ENCODE results near the gene TSHR. TPM values are rescaled to one million over a fixed set of nuclear protein-coding genes. Genes with fewer than 3 reads are reported as not detected.

TSHR gene
- total RNA-seq, 1 donor from 2014 or later, result not detected

- no peak for DNase-seq (ENCODE audit: missing footprints)
- intact Hi-C loops (cut with DNase I), result no loop called here
- ATAC-seq, result no peak
Measured at GRCh38 chr14:81153187-81153586, 197.8 kb downstream of the TSHR start.

- ATAC-seq (no peak), DNase-seq (ENCODE audit: missing footprints) (no peak)
- intact Hi-C loops (cut with DNase I), result no loop called here
Measured at GRCh38 chr14:81157431-81157830, 202.0 kb downstream of the TSHR start.

DNA sequence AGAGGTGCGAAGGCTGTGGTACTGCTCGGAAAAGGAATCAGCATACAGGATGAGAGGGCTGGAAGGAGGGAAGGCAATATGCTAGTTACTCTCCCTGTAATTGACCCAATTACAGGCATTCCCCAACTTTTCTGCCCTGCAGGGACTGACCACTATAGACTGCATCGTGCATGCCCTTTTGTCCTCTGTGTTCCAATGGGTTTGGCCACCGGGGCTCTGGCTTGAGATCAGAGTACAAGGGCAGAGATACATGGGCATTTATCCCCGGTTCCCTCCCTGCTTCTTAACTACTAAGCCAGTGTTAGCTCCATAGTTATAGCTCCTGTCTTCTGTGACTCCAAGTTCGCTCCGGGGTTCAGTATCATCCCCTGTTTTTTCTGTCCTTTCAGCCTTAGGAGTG, 205.7 kb downstream of the TSHR start:
- intact Hi-C loops (cut with DNase I), result no loop called here
- no peak for DNase-seq (ENCODE audit: missing footprints)
- no peak for ATAC-seq

GRCh38 chr14:81161749-81162148, 206.3 kb downstream of the TSHR start:
- no peak for ATAC-seq
- intact Hi-C loops (cut with DNase I), result no loop called here
- no peak for DNase-seq (ENCODE audit: missing footprints)

DNA sequence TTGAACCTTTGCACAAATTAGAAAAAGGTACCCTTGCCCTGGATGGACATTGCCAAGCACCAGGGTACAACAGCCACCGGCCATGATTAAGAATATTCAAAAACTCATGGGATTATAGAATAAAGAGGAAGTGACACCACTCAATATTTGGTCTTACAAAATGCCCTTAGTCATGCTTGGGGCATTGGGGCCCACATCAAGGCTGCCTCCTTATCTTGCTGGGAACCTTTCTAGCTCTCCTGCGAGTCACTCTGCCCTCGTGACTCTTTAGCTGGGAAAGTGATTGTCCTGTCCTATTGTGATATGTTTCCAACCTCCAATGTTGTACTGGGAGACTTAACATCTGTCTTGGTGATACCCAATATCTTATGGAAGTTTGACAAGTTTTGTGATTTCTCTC, 207.5 kb downstream of the TSHR start:
- DNase-seq (ENCODE audit: missing footprints), result no peak
- intact Hi-C loops (cut with DNase I), result no loop called here
- ATAC-seq, result no peak

GRCh38 chr14:81164167-81164774, 208.8 kb downstream of the TSHR start:
- intact Hi-C loops (cut with DNase I), result no loop called here

GRCh38 chr14:81165188-81165587, 209.8 kb downstream of the TSHR start:
- intact Hi-C loops (cut with DNase I), result no loop called here
- DNase-seq (ENCODE audit: missing footprints) (no peak), ATAC-seq (no peak)

More at GRCh38 chr14:81164167-81164774, 208.8 kb downstream of the TSHR start:
- DNase-seq (ENCODE audit: missing footprints) (no peak), ATAC-seq (peak; percentile 73)

- intact Hi-C loops (cut with DNase I), result no loop called here
- DNase-seq (ENCODE audit: missing footprints) (no peak), ATAC-seq (no peak)
Measured at GRCh38 chr14:81166121-81166520, 210.7 kb downstream of the TSHR start.

GRCh38 chr14:81169267-81169666, 213.8 kb downstream of the TSHR start:
- ATAC-seq, result no peak
- DNase-seq (ENCODE audit: missing footprints), result no peak
- intact Hi-C loops (cut with DNase I), result no loop called here

- peak; percentile 86 for DNase-seq (ENCODE audit: missing footprints)
- ATAC-seq, result peak; percentile 72
- intact Hi-C loops (cut with DNase I), result loop anchor here (1.0 to 5.0 kb wide), 2 partner anchors 48 to 173 kb away; no protein-coding TSS in a partner anchor
Measured at GRCh38 chr14:81169711-81170103, 214.3 kb downstream of the TSHR start.

DNA sequence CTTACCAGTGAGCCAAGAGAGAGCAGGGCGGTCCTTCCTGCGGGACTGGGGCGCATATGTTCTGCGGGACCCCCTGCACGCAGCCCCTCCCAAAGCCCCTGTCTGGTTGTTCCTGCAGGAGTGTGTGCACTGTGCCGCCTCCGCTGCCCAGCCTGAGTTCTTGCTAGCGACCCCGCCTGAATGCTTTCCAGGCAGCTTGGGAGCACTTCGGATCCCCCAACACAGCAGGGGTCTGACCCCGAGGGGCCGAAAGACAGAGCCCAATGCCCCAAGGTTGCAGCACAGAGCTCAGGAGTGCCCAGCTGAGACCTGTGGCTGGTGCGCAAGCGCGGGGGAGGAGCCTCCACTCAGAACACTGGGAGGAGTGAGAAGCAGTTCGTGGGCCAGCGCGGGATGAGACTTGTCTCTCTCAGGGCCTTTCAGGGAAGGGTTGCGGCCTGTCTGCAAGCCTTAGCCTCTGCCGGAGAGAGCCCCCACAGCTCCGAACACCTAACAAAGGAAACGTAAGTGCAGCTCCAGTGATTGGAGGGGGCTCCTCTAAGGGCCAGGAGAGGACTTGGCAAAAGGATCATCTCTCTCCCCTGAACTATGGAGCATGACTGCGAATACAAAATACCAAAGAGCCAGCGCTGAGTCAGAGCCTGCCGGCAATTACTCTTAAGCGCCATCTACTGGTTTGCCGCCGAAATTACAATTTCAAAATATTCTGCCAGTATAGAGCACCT, 214.8 kb downstream of the TSHR start:
- ATAC-seq (peak; percentile 100), DNase-seq (ENCODE audit: missing footprints) (peak; percentile 98)
- intact Hi-C loops (cut with DNase I), result loop anchor here (1.0 to 5.0 kb wide), 2 partner anchors 47 to 174 kb away; no protein-coding TSS in a partner anchor

GRCh38 chr14:81170829-81171195, 215.4 kb downstream of the TSHR start:
- ATAC-seq (no peak), DNase-seq (ENCODE audit: missing footprints) (no peak)
- intact Hi-C loops (cut with DNase I), result loop anchor here (1.0 to 5.0 kb wide), 2 partner anchors 46 to 175 kb away; no protein-coding TSS in a partner anchor

GRCh38 chr14:81172353-81172752, 216.9 kb downstream of the TSHR start:
- intact Hi-C loops (cut with DNase I), result loop anchor here (5.0 kb wide), 1 partner anchor 45 kb away; no protein-coding TSS in a partner anchor
- DNase-seq (ENCODE audit: missing footprints), result no peak

GRCh38 chr14:81172881-81173280, 217.5 kb downstream of the TSHR start:
- DNase-seq (ENCODE audit: missing footprints) (no peak), ATAC-seq (no peak)
- intact Hi-C loops (cut with DNase I), result loop anchor here (5.0 kb wide), 1 partner anchor 44 kb away; no protein-coding TSS in a partner anchor

More at GRCh38 chr14:81172353-81172752, 216.9 kb downstream of the TSHR start:
- ATAC-seq, result no peak

GRCh38 chr14:81176241-81176640, 220.8 kb downstream of the TSHR start:
- ATAC-seq (no peak), DNase-seq (ENCODE audit: missing footprints) (no peak)
- intact Hi-C loops (cut with DNase I), result no loop called here

GRCh38 chr14:81177225-81177624, 221.8 kb downstream of the TSHR start:
- DNase-seq (ENCODE audit: missing footprints) (no peak), ATAC-seq (no peak)
- intact Hi-C loops (cut with DNase I), result no loop called here

DNA sequence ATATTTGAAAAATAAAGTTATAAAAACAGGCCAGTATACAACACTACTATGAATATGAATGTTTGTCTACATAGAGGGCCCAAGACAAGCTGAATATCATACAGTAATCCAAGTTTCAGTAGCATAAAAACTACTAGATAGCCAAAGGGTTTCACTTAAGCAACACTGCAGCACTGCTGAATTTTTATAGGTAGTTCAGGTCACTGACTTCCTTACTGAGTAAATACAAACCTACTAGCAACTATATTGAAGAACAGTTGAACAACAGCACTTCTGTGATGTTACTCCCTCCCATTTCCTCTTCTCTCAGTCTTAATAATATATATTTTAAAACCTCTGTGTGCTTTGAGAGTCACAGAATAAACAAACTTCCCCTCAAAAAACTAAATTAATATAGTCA, 222.6 kb downstream of the TSHR start:
- intact Hi-C loops (cut with DNase I), result no loop called here
- ATAC-seq (no peak), DNase-seq (ENCODE audit: missing footprints) (no peak)

GRCh38 chr14:81179631-81180030, 224.2 kb downstream of the TSHR start:
- DNase-seq (ENCODE audit: missing footprints) (no peak), ATAC-seq (no peak)
- intact Hi-C loops (cut with DNase I), result no loop called here

GRCh38 chr14:81187832-81188522, 232.6 kb downstream of the TSHR start:
- intact Hi-C loops (cut with DNase I), result no loop called here

DNA sequence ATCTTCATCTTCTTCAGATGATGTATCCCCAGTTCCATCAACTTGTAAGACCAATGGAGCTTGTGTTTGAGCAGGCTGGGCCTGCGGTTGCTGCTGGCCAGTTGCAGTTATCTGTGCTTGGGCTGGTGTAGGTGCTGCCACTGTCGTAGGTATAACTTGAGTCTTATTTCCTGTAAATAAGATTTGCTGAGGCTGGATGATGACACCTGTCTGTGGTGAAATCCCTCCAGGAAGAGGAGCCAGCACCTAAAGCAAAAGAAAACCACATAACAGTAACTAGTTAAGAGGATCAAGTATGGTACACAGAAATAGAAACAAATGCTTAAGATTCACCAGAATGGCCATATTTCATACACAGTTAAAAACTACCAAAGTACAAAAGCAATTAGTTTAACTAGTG, 237.2 kb downstream of the TSHR start:
- DNase-seq (ENCODE audit: missing footprints), result no peak
- intact Hi-C loops (cut with DNase I), result no loop called here
- ATAC-seq, result no peak

More at GRCh38 chr14:81187832-81188522, 232.6 kb downstream of the TSHR start:
- no peak for ATAC-seq
- no peak for DNase-seq (ENCODE audit: missing footprints)
